IMR-90 (cell line): ENCODE data around the gene HS3ST5. TPM values are rescaled to one million over a fixed set of nuclear protein-coding genes. Genes with fewer than 3 reads are reported as not detected.

Experiments
- ATAC-seq: fragments of 200-7000 bp; cut with Tn5 transposase; 2 replicates; pipeline ENCODE4 v1.9.1; 2020; ENCODE audit warnings: low read depth, mild to moderate bottlenecking, moderate library complexity
- BruUV-seq: library from RNA; stranded (reverse); fragments of 400-500 nt; replicated peaks from 2 replicates; lab custom pipeline; 2021; lab: Mats Ljungman, UMichigan
- CTCF ChIA-PET: fragments of 300-600 bp; formaldehyde crosslinking; extraction: SDS; loops from one replicate; lab custom pipeline; 2021; ENCODE audit warnings: antibody characterized with exemption; lab: Yijun Ruan, JAX
- POLR2A ChIA-PET: fragments of 300-600 bp; sonication (Branson Sonifier 250); formaldehyde crosslinking; loops from one replicate; lab custom pipeline; 2022; ENCODE audit warnings: antibody characterized with exemption; ENCODE audit not compliant: unreplicated experiment; lab: Charles Lee
- DNase-seq: peaks from one replicate; pipeline ENCODE4 v3.0.0; 2013
- H2AFZ ChIP-seq: replicated peaks from 2 replicates; pipeline ENCODE3; 2013; ENCODE audit warnings: low read length, mild to moderate bottlenecking; ENCODE audit not compliant: poor library complexity
- H2AK5ac ChIP-seq: 2 replicates; pipeline ENCODE4 v1.6.1; 2013; ENCODE audit warnings: low read depth, low read length, inconsistent platforms
- H2AK9ac ChIP-seq: replicated peaks from 2 replicates; pipeline ENCODE3; 2013; ENCODE audit warnings: mild to moderate bottlenecking, low read depth, low read length, moderate library complexity; ENCODE audit not compliant: poor library complexity
- H2BK120ac ChIP-seq: 2 replicates; pipeline ENCODE4 v1.6.1; 2013; ENCODE audit warnings: low read depth, low read length, inconsistent platforms
- H2BK15ac ChIP-seq: 3 replicates; pipeline ENCODE4 v1.6.1; 2013; ENCODE audit warnings: low read depth, low read length, inconsistent platforms
- H2BK20ac ChIP-seq: 2 replicates; pipeline ENCODE4 v1.6.1; 2013; ENCODE audit warnings: low read depth, mild to moderate bottlenecking, inconsistent platforms, low read length, moderate library complexity
- H2BK5ac ChIP-seq: 2 replicates; pipeline ENCODE4 v1.6.1; 2013; ENCODE audit warnings: mild to moderate bottlenecking, low read depth, low read length, inconsistent platforms; ENCODE audit not compliant: poor library complexity, severe bottlenecking
- H3K14ac ChIP-seq: replicated peaks from 2 replicates; pipeline ENCODE4 v1.6.1; 2013; ENCODE audit warnings: low read depth, low read length, inconsistent platforms
- H3K18ac ChIP-seq: 2 replicates; pipeline ENCODE4 v1.6.1; 2013; ENCODE audit warnings: low read depth, low read length, control low read depth
- H3K23ac ChIP-seq: 2 replicates; pipeline ENCODE4 v1.6.1; 2013; ENCODE audit warnings: low read depth, low read length, inconsistent platforms
- H3K27ac ChIP-seq: 2 replicates; pipeline ENCODE4 v1.5.1; 2013; ENCODE audit warnings: mild to moderate bottlenecking, control low read depth, low read length; ENCODE audit not compliant: insufficient read depth
- H3K27me3 ChIP-seq: 2 replicates; pipeline ENCODE4 v1.6.1; 2013; ENCODE audit warnings: low read length; ENCODE audit not compliant: control insufficient read depth, insufficient read depth
- H3K36me3 ChIP-seq: 2 replicates; pipeline ENCODE4 v1.6.1; 2013; ENCODE audit warnings: low read length, mixed read lengths; ENCODE audit not compliant: control insufficient read depth, insufficient read depth
- H3K4ac ChIP-seq: 2 replicates; pipeline ENCODE4 v1.6.1; 2013; ENCODE audit warnings: low read depth, low read length, inconsistent platforms
- H3K4me1 ChIP-seq: 2 replicates; pipeline ENCODE4 v1.6.1; 2013; ENCODE audit warnings: low read length, mixed read lengths; ENCODE audit not compliant: control insufficient read depth, insufficient read depth
- H3K4me2 ChIP-seq: 2 replicates; pipeline ENCODE4 v1.6.1; 2013; ENCODE audit warnings: low read depth, mild to moderate bottlenecking, control low read depth, low read length, moderate library complexity
- H3K4me3 ChIP-seq: 2 replicates; pipeline ENCODE4 v1.5.1; 2013; ENCODE audit warnings: low read depth, mild to moderate bottlenecking, control low read depth, low read length, moderate library complexity; ENCODE audit not compliant: insufficient read depth
- H3K56ac ChIP-seq: 2 replicates; pipeline ENCODE4 v1.6.1; 2013; ENCODE audit warnings: low read length, inconsistent platforms; ENCODE audit not compliant: insufficient read depth; ENCODE audit errors: extremely low read depth
- H3K79me1 ChIP-seq, 2 experiments: 2 replicates each; pipeline ENCODE4 v1.6.1; 2013; ENCODE audit warnings: low read length in 2 of 2, inconsistent platforms in 1 of 2, low read depth in 1 of 2
- H3K9ac ChIP-seq: 2 replicates; pipeline ENCODE4 v1.6.1; 2013; ENCODE audit warnings: low read depth, low read length, control low read depth
- H3K9me1 ChIP-seq: 2 replicates; pipeline ENCODE4 v1.6.1; 2013; ENCODE audit warnings: low read length, inconsistent platforms; ENCODE audit not compliant: insufficient read depth
- H3K9me3 ChIP-seq: 2 replicates; pipeline ENCODE4 v1.6.1; 2013; ENCODE audit warnings: low read length; ENCODE audit not compliant: control insufficient read depth, insufficient read depth
- H4K20me1 ChIP-seq: 2 replicates; pipeline ENCODE4 v1.6.1; 2013; ENCODE audit warnings: low read length, inconsistent platforms; ENCODE audit not compliant: insufficient read depth
- H4K5ac ChIP-seq: 2 replicates; pipeline ENCODE4 v1.6.1; 2013; ENCODE audit warnings: mild to moderate bottlenecking, low read depth, low read length, control low read depth
- H4K8ac ChIP-seq, 2 experiments: 2 replicates each; pipeline ENCODE4 v1.6.1; 2013; ENCODE audit warnings: low read depth in 2 of 2, low read length in 2 of 2, control low read depth in 1 of 2, inconsistent platforms in 1 of 2
- H4K91ac ChIP-seq: 2 replicates; pipeline ENCODE4 v1.6.1; 2013; ENCODE audit warnings: low read depth, low read length, inconsistent platforms; ENCODE audit not compliant: insufficient read depth
- BHLHE40 ChIP-seq: fragments of 150-350 bp; IDR thresholded peaks from 2 replicates; pipeline ENCODE4 v1.6.1; 2016; ENCODE audit warnings: mild to moderate bottlenecking, low read depth, low read length
- CHD1 ChIP-seq: IDR thresholded peaks from 2 replicates; pipeline ENCODE4 v1.6.1; 2012; ENCODE audit warnings: low read depth, low read length, improper control_type of control experiment
- CTCF ChIP-seq: conservative IDR thresholded peaks from 2 replicates; pipeline ENCODE4 v1.5.1; 2012; ENCODE audit warnings: mild to moderate bottlenecking, low read depth, low read length, improper control_type of control experiment
- ELK1 ChIP-seq: fragments of 150-350 bp; IDR thresholded peaks from 2 replicates; pipeline ENCODE4 v1.6.1; 2016; ENCODE audit warnings: low read depth, mild to moderate bottlenecking, low read length, moderate library complexity, borderline replicate concordance
- FOS ChIP-seq: fragments of 150-350 bp; IDR thresholded peaks from 2 replicates; pipeline ENCODE4 v1.6.1; 2016; ENCODE audit warnings: low read depth, low read length
- MAFK ChIP-seq: IDR thresholded peaks from 2 replicates; pipeline ENCODE4 v1.6.1; 2012; ENCODE audit warnings: low read depth, low read length, improper control_type of control experiment
- MAZ ChIP-seq: IDR thresholded peaks from 2 replicates; pipeline ENCODE4 v1.6.1; 2012; ENCODE audit warnings: low read depth, mild to moderate bottlenecking, low read length, improper control_type of control experiment, moderate library complexity, borderline replicate concordance
- MXI1 ChIP-seq: IDR thresholded peaks from 2 replicates; pipeline ENCODE4 v1.6.1; 2012; ENCODE audit warnings: low read depth, mild to moderate bottlenecking, low read length, moderate library complexity, borderline replicate concordance
- NFE2L2 ChIP-seq: fragments of 150-350 bp; IDR thresholded peaks from 2 replicates; pipeline ENCODE4 v1.6.1; 2016; ENCODE audit warnings: low read depth, mild to moderate bottlenecking, low read length
- POLR2A ChIP-seq: IDR thresholded peaks from 2 replicates; pipeline ENCODE4 v1.6.1; 2012; ENCODE audit warnings: mild to moderate bottlenecking, low read depth, low read length
- RAD21 ChIP-seq: IDR thresholded peaks from 2 replicates; pipeline ENCODE4 v1.6.1; 2012; ENCODE audit warnings: low read length, improper control_type of control experiment
- RCOR1 ChIP-seq: IDR thresholded peaks from 2 replicates; pipeline ENCODE4 v1.6.1; 2012; ENCODE audit warnings: mild to moderate bottlenecking, low read length, improper control_type of control experiment; ENCODE audit not compliant: insufficient replicate concordance
- RFX5 ChIP-seq: IDR thresholded peaks from 2 replicates; pipeline ENCODE4 v1.8.0; 2012; ENCODE audit warnings: low read depth, mild to moderate bottlenecking, low read length, moderate library complexity
- SMC3 ChIP-seq: fragments of 150-350 bp; IDR thresholded peaks from 2 replicates; pipeline ENCODE4 v1.6.1; 2016; ENCODE audit warnings: low read depth, mild to moderate bottlenecking, antibody characterized with exemption, low read length, moderate library complexity
- USF2 ChIP-seq: fragments of 150-350 bp; IDR thresholded peaks from 2 replicates; pipeline ENCODE4 v1.6.1; 2017; ENCODE audit warnings: mild to moderate bottlenecking, antibody characterized with exemption, low read length, low read depth
- WGBS, 2 experiments: methylation state at CpG; one replicate each; pipeline versions ENCODE4 v1.1.5 to v1.1.7; 2013; ENCODE audit warnings: missing lambda C conversion rate in 2 of 2; ENCODE audit not compliant: insufficient read length in 1 of 2; ENCODE audit errors: extremely low coverage in 2 of 2; 5-methylcytosine and 5-hydroxymethylcytosine counted together
- dilution Hi-C: fragments of 300-500 bp; cut with HindIII; formaldehyde crosslinking; loops from one replicate; pipeline ENCODE4 v1.14.3; 2018; ENCODE audit warnings: low sequenced_read_pairs; ENCODE audit not compliant: unreplicated experiment
- in situ Hi-C: fragments of 300-500 bp; cut with MboI; formaldehyde crosslinking; loops from 3 replicates; pipeline ENCODE4 v1.14.3; 2019; ENCODE audit warnings: low sequenced_read_pairs, inconsistent platforms, mixed read lengths
- intact Hi-C: fragments of 100-400 bp; cut with micrococcal nuclease; formaldehyde crosslinking; loops from 2 replicates; pipeline ENCODE4 v1.10.0; 2022
- polyA plus RNA-seq, 3 experiments: library from polyadenylated mRNA; depleted of rRNA; stranded (reverse); fragments of >200 nt; gene quantifications; 2 replicates each; pipeline ENCODE4 v1.2.3, GENCODE V29; 2012; ENCODE audit warnings: low replicate concordance in 1 of 3
- total RNA-seq: library from RNA; depleted of rRNA; stranded (reverse); fragments of >200 nt; gene quantifications from 2 replicates; pipeline ENCODE4 v1.2.3, GENCODE V29; 2012

Gene HS3ST5
- total and polyA plus RNA-seq, 2 of the 4 experiments (the other 2 are of a cell fraction): not detected

GRCh38 chr6:114096561-114097172 is 246.2 kb downstream of the HS3ST5 start:
- ChIA-PET POLR2A (no interaction called here), CTCF (interaction anchor here (0.6 to 3.4 kb wide), 6 partner anchors 15 to 174 kb away, joined by 3 to 12 read pairs (median 3); no protein-coding TSS in a partner anchor)
- Histone ChIP-seq H4K20me1 (no peaks in the 10 kb centered on the region), H3K4me3 (no peak overlapping the region), H3K27me3 (no peaks in the 10 kb centered on the region), H3K56ac (no peak overlapping the region), H3K9ac (no peak overlapping the region), H2AK9ac (no peak overlapping the region), H2BK5ac (no peak overlapping the region), H2BK120ac (no peak overlapping the region), H2AFZ (no peak overlapping the region), H3K79me1 (no peaks in the 10 kb centered on the region), H2BK20ac (no peak overlapping the region), H3K27ac (no peak overlapping the region), H3K4ac (no peak overlapping the region), H4K8ac (no peak overlapping the region), H4K91ac (no peak overlapping the region), H3K36me3 (no peaks in the 10 kb centered on the region), H3K18ac (no peak overlapping the region), H3K9me3 (no peaks in the 10 kb centered on the region), H2AK5ac (no peak overlapping the region), H2BK15ac (no peak overlapping the region), H3K4me1 (peaks cover 4% of the 10 kb centered on the region), H3K4me2 (no peak overlapping the region), H3K9me1 (peaks cover 3% of the 10 kb centered on the region), H3K14ac (no peak overlapping the region), H4K5ac (no peak overlapping the region), H3K23ac (no peak overlapping the region)
- peak; percentile 72 for TF ChIP-seq CTCF
- TF ChIP-seq NFE2L2: no peak
- TF ChIP-seq RCOR1: no peak
- TF ChIP-seq FOS: no peak
- no peak for TF ChIP-seq CHD1
- no peak for TF ChIP-seq POLR2A
- no peak for TF ChIP-seq RFX5
- TF ChIP-seq SMC3: peak; percentile 37; the same call in 1 of the 2 replicates
- TF ChIP-seq ELK1: no peak
- TF ChIP-seq RAD21: peak; percentile 56
- no peak for TF ChIP-seq MXI1
- TF ChIP-seq MAZ: no peak
- TF ChIP-seq USF2: no peak
- no peak for TF ChIP-seq BHLHE40
- TF ChIP-seq MAFK: no peak
- 0% methylated on average over 1 of the region's 2 CpGs; no CpG with 5 or more reads in 1 of the 2 experiments for WGBS, 2 experiments
- ATAC-seq: no peak
- no TSS peak for BruUV-seq
- in situ Hi-C loops: no loop called here
- intact Hi-C loops: no loop called here
- dilution Hi-C loops: no loop called here
- peak; percentile 28 for DNase-seq
